Measurements from ENCODE around the gene PLPPR2.
"Not testable (repeated sequence)": the region's sequence is repeated elsewhere in the genome, so short reads cannot be mapped to it uniquely, and the experiment has no call there.

Gene PLPPR2

GRCh38 chr19:11339254-11340098 is 15.8 kb upstream of the PLPPR2 start, which contains the start of gene RAB3D:
Gene RAB3D, minus strand, starts transcription at chr19:11339657. Its CDS starts 2,258 bp downstream, at chr19:11337399.
- peak; percentile 49 to 67 for DNase-seq (ENCODE audit: low read depth in 2 of 2)

DNA sequence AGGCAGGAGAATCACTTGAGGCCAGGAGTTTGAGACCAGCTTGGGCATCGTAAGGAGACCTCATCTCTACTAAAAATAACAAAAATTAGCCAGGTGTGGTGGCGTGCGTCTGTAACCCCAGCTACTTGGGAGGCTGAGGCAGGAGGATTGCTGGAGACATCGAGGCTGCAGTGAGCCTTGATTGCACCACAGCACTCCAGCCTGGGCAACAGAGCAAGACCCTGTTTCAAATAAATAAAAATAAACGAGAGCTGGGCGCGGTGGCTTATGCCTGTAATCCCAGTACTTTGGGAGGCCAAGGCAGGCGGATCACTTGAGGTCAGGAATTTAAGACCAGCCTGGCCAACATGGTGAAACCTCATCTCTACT is 15.1 kb upstream of the PLPPR2 start:
- DNase-seq (ENCODE audit: low read depth in 2 of 2): not testable (repeated sequence)

GRCh38 chr19:11342429-11342828 is 12.8 kb upstream of the PLPPR2 start:
- DNase-seq (ENCODE audit: low read depth in 2 of 2): no peak

DNA sequence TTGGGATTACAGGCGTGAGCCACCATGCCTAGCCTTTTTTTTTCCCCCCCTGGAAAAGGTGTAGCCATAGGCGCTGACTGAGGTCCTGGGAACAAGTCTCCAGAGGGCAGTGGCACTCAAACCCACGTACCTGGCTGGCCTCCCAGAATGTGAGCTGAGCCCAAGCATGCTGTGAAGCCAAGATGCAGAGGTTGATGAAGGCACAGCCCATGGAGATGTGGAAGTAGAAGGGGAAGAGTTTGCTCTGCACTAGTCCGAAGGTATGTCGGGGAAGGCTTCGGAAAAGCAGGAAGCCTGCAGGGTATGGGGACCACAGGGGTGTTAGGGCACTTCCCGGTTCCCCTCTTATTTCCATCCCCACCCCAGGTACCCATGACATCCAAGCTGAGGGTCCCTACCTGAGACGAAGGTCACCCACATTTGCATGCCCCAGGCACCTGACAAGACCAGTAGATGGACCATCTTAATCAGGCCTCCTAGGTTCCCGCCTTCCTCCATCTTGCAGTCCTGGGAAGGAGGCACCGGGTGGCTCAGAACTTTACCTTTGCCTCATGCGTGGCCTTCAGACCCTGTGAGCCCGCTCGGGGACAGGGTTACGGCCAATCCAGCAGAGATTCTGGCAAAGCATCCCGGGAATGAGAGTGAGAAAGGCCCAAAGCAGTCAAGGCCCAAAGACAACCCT is 10.0 kb upstream of the PLPPR2 start:
- DNase-seq (ENCODE audit: low read depth in 2 of 2): no peak

DNA sequence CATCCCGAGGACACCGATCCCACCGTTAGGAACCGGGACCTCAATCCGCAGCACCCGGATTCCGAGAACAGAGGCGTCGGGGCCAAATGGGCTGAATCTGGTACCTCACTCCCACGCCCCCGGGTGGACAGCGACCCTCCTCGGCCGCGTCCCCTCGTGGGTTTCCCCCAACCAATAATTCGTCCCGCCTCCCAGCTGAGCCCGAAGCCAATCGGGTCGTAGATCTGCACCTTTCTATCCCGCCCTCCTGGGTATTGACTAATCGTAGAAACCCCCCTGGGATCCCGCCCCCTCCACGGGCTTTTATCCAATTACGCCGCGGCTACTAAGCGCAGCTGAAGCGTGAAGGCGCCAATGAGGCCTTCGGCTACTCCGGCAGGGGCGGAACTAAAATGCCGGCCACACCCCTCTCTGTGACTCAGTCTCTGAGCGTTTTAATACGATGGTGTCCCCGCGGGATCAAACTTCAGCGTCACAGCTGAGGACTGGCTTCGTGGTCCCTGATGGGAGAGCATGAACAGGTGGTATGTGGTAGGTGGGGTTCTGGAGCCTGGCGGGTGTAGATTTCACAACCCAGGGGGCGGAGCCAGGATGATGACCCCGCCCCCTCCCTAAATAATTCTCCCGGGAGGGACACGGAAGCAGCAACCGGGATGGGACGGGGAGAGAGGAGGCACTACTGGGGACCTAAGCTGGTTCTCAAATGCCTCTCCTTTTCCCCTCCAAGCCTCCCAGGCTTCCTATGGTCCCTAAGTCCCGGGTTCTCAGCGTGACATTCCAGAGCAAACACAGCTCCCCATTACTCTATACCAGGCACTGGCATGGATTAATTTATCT is 8.9 kb upstream of the PLPPR2 start, which contains the start of the genes CCDC159 and TMEM205:
Gene CCDC159 (plus strand): TSS at position 416 of the 837 bp plus-strand sequence. CDS start 88 bp downstream, at position 504.
Gene TMEM205 (minus strand): TSS at position 165 of the 837 bp plus-strand sequence. CDS start 649 bp downstream, outside the sequence.
- DNase-seq (ENCODE audit: low read depth in 2 of 2): peak; percentile 98

DNA sequence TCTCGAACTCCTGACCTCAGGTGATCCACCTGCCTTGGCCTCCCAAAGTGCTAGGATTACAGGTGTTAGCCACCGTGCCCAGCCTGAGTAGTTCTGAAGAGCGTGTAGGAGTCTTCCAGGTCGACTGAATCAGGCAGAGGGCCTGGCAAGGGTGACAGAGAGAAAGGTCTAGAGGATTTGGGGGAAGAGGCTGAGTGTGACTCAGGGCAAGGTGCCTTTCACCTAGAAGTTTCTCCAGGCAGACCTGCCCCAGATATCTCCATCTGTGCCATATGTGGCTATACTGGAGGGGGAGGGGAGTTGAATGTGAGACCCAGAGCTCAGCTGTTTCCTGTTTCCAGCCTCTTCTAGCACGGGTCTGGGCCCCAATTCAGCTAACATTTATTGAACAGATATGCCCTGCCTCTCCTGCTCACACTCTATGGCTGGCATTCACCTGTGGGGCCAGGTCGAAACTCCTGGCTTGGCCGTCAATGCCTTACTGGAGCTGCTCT is 7.6 kb upstream of the PLPPR2 start:
- DNase-seq (ENCODE audit: low read depth in 2 of 2): no peak

DNA sequence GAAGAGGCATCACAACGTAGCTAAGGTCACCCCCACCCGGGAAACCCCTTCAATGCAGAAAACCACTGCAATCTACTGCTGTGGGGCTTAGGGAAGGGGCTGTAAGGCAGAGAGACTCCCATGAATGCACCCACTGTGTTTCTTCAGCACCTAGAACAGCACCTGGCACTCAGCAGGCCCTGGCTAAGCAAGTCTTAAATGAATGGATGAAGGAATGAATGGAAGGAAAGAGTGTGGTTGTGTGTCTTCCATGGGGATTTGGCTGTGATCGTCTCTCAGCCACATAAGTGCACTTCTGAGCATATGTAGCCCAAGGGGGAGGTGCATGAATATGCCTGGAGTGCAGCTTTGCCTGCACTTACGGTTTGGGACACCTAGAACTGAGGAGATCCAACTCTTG is 6.1 kb upstream of the PLPPR2 start:
- no peak for DNase-seq (ENCODE audit: low read depth in 2 of 2)

DNA sequence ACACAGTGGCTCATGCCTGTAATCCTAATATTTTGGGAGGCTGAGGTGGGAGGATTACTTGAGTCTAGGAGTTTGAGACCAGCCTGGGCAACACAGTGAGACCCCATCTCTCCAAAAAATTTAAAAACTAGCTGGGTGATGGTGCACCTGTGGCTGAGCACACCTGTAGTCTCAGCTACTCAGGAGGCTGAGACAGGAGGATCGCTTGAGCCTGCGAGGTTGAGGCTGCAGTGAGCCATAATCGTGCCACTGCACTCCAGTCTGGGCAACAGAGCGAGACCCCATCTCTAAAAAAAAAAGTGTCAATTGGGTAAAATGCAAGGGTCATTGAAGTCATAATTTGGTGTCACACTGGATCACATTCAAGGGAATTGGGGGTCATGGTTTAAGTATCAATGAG is 1.1 kb upstream of the PLPPR2 start:
- DNase-seq (ENCODE audit: low read depth in 2 of 2): not testable (repeated sequence)

DNA sequence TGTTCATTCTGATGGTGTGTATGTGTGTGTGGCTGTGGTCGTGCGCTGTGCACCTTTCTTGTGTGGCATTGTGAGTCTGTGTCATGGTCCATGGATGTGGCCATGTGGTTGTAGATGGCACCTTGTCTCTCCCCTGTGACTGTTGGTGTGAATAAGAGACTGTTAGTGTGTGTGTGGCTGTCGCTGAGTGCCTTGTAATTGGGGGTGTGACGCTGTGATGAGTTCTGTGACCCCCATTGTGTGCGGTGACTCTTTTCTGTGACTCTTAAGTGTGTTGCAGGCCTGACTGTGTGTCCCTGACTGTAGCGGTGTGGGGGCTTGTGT is 804 bp downstream of the PLPPR2 start:
- DNase-seq (ENCODE audit: low read depth in 2 of 2): no peak

- no peak for DNase-seq (ENCODE audit: low read depth in 2 of 2)
These were observed 1.7 kb downstream of the PLPPR2 start for GRCh38 chr19:11356676-11357550.

GRCh38 chr19:11359421-11359820 is 4.2 kb downstream of the PLPPR2 start:
- no peak for DNase-seq (ENCODE audit: low read depth in 2 of 2)

DNA sequence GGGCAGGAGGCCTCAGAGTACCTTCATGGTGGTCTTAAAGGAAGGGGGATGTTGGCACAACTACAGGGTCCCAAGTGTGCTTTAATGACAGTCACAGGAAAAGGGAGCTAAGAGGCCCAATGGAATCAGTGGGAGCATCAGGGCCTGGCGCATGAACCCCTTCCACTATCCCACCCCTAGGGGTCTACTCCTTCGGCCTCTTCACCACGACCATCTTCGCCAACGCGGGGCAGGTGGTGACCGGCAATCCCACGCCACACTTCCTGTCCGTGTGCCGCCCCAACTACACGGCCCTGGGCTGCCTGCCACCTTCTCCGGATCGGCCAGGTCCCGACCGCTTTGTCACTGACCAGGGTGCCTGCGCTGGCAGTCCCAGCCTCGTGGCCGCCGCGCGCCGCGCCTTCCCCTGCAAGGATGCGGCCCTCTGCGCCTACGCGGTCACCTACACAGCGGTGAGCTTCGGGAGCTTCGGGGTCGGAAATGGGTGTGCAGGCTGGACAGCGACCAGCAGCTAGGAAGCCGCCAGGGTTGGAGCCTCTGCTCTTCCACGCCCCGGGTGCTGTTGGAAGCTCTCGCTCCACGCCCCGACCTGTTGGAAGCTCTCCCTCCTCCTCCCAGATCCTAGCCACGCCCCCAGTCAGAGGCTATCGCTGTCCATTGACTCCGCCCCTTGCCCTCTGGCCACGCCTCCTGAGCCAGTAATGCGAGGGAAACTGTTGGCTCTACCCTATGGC is 6.0 kb downstream of the PLPPR2 start:
- DNase-seq (ENCODE audit: low read depth in 2 of 2): no peak

DNA sequence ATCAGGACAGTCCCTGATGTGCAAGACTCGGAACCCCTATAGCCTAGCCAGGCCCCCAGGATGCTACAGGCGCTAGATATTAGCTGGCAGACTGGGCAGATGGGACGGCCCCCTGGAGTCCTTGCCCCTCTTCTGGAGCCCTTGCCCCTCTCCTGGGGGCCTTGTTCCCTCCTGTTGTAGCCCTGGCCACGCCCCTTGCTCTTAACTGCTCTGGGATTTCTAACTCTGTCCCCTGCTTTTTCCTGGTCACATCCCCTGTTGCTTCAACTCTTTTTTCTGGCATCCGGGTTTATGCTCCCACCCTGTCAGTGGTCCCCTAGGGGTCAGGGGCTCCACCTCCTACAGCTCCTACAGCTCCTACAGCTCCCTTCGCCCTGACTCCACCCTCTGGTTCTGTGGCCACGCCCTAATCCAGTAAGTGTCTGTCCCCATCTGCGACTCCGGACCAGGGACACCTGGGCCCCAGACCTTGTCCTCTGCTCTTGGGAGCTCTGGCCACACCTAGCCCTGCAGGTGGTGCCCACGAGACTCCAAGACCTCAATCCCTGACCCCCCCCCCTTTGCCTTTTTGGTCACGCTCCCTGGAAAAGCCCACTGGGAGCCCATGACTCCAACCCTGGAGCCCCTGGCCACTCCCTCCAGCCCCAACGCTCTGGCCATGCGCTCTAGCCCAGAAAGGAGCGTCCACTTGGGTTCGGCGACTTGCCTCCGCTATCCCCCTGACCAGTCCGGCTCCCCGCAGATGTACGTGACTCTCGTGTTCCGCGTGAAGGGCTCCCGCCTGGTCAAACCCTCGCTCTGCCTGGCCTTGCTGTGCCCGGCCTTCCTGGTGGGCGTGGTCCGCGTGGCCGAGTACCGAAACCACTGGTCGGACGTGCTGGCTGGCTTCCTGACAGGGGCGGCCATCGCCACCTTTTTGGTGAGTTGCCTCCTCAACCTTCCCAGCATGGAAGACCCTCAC is 6.8 kb downstream of the PLPPR2 start:
- DNase-seq (ENCODE audit: low read depth in 2 of 2): no peak

DNA sequence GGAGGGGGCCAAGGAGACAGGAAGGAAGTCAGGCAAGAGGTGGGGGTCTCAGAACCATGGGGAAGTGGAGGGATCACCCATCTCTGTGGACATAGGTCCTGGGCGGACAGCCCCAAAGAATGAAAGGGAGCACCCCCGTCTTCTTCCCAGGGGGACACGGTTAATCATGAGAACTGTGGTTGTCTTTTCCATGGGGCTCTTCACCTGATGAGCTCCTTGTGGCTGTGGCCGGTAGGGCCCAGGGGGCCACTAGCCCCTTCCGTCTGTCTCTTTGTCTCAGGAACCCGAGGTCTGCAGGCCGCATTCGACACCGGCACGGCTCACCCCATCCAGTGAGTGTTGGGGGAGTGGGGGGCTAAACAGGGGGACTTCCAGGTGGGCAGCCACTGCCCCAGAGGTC is 8.6 kb downstream of the PLPPR2 start:
- DNase-seq (ENCODE audit: low read depth in 2 of 2): no peak

- no peak for DNase-seq (ENCODE audit: low read depth in 2 of 2)
These were observed 9.2 kb downstream of the PLPPR2 start for GRCh38 chr19:11364296-11364904.

- DNase-seq (ENCODE audit: low read depth in 2 of 2): no peak
These were observed 9.7 kb downstream of the PLPPR2 start for GRCh38 chr19:11364935-11365334.

- DNase-seq (ENCODE audit: low read depth in 2 of 2): no peak
These were observed 10.4 kb downstream of the PLPPR2 start for GRCh38 chr19:11365557-11366117.

GRCh38 chr19:11367528-11367927 is 12.3 kb downstream of the PLPPR2 start:
- DNase-seq (ENCODE audit: low read depth in 2 of 2): no peak

All from activated CD8-positive, alpha-beta memory T cell treated with anti-CD3 and anti-CD28 coated beads for 4 hours (primary cell).